Prostate gland (tissue), 2 donors: ENCODE data around the gene DCST1. TPM values are rescaled to one million over a fixed set of nuclear protein-coding genes. Genes with fewer than 3 reads are reported as not detected.

Source experiments
- DNase-seq: peaks from one replicate; pipeline ENCODE4 v3.0.0-alpha.2; 2019; ENCODE audit warnings: low spot score
- H3K27ac ChIP-seq, 2 donors: fragments of 200-600 bp; sonication (generic); 2 replicates each; pipeline ENCODE4 v1.5.1; 2017 to 2019
- H3K27me3 ChIP-seq: fragments of 200-600 bp; sonication (generic); replicated peaks from 2 replicates; pipeline ENCODE4 v1.5.1; 2019; ENCODE audit not compliant: insufficient read depth
- H3K36me3 ChIP-seq, 2 donors: fragments of 200-600 bp; sonication (generic); 1 replicate in 1 of 2; 2 replicates in 1 of 2; pipeline versions ENCODE4 v1.5.1 to v1.8.1; 2017 to 2019
- H3K4me1 ChIP-seq: fragments of 200-600 bp; sonication (generic); replicated peaks from 2 replicates; pipeline ENCODE4 v1.5.1; 2019
- H3K4me3 ChIP-seq, 2 donors: fragments of 200-600 bp; sonication (generic); 2 replicates each; pipeline ENCODE4 v1.5.1; 2017 to 2019
- H3K9me3 ChIP-seq: fragments of 200-600 bp; sonication (generic); 2 replicates; pipeline ENCODE4 v1.5.1; 2017
- POLR2A ChIP-seq: fragments of 450-650 bp; IDR thresholded peaks from one replicate; pipeline ENCODE4 v1.6.1; 2016; ENCODE audit warnings: antibody characterized with exemption, mild to moderate bottlenecking
- POLR2AphosphoS5 ChIP-seq: sonication (generic); formaldehyde crosslinking; IDR thresholded peaks from one replicate; pipeline ENCODE4 v1.6.1; 2017; ENCODE audit warnings: antibody characterized with exemption
- WGBS: methylation state at CpG from one replicate; pipeline ENCODE4 v1.1.5; 2018; 5-methylcytosine and 5-hydroxymethylcytosine counted together
- intact Hi-C: fragments of 100-400 bp; cut with DNase I; formaldehyde crosslinking; loops from one replicate; pipeline ENCODE4 v1.14.2; 2022
- total RNA-seq, 2 donors: library from RNA; depleted of rRNA; stranded (reverse); fragments of >200 nt; gene quantifications; one replicate each; pipeline ENCODE4 v1.1.0, GENCODE V29; 2016
- TF ChIP-seq, protein P1 (sequence below), 4 experiments: fragments of 200-600 bp in 2 of 4; fragments of 450-650 bp in 2 of 4; sonication (generic) in 2 of 4; IDR thresholded peaks; 1 replicate in 3 of 4; 2 replicates in 1 of 4; pipeline ENCODE4 v1.5.1; 2016 to 2019; ENCODE audit warnings: antibody characterized with exemption in 4 of 4, mild to moderate bottlenecking in 2 of 4, moderate library complexity in 2 of 4

Gene DCST1
- total RNA-seq, 2 donors from 2014 or later, result 0.51 TPM; not detected in 1

DNA sequence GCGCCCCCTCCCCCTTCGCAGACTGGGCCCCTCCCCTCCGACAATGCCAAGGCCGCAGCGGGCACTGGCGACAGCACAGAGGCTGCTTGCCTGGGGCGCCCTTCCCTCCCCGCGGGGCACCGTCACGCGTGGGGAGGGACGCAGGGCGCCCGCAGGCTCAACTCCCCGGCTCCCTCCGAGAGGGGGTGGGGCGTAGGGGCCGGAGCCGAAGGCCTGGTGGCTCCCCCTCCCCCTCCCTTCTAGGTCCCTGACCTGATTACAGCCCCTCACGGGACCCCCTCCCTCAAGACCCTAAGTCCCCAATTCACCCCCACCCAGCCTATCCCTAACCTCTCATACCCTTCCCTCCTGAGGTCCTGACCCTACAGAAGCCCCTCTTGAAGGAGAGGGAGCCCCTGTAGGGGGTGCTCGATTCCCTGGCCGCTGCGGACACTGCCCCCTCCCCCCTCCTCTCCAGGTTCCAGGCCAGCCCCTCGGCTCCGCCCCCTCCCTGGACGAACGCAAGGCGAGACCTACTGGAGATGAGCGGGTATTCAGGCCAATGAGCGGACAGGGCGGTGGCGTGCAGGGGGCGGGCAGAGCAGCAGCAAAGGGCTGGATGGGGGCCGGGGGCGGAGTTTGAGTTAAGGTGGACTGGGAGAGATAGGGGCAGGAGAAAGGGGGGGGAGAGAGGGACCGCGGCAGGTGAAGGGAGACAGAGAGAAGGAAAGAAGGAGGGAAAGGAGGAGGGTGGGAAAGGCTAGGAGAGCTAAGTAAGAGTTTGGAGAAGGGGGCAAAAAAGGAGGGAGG lies 31.8 kb upstream of the DCST1 start:
- TF ChIP-seq, protein P1, sequence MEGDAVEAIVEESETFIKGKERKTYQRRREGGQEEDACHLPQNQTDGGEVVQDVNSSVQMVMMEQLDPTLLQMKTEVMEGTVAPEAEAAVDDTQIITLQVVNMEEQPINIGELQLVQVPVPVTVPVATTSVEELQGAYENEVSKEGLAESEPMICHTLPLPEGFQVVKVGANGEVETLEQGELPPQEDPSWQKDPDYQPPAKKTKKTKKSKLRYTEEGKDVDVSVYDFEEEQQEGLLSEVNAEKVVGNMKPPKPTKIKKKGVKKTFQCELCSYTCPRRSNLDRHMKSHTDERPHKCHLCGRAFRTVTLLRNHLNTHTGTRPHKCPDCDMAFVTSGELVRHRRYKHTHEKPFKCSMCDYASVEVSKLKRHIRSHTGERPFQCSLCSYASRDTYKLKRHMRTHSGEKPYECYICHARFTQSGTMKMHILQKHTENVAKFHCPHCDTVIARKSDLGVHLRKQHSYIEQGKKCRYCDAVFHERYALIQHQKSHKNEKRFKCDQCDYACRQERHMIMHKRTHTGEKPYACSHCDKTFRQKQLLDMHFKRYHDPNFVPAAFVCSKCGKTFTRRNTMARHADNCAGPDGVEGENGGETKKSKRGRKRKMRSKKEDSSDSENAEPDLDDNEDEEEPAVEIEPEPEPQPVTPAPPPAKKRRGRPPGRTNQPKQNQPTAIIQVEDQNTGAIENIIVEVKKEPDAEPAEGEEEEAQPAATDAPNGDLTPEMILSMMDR (IDR thresholded peaks at IDR 0.05), result peak in 3 of 4 experiments; percentile 43 to 60 (median 48)
- TF ChIP-seq POLR2A (peak; percentile 75), POLR2AphosphoS5 (peak; percentile 91)
- Histone ChIP-seq H3K27me3 (no peaks in the 10 kb centered on the region), H3K36me3 (no peaks in the 10 kb centered on the region), H3K9me3 (no peaks in the 10 kb centered on the region), H3K4me3 (peak overlapping the region; percentile 68 to 97), H3K27ac (peak overlapping the region; percentile 100), H3K4me1 (peaks cover 23% of the 10 kb centered on the region)
- 1% methylated on average over 23 of the region's 38 CpGs for WGBS
- intact Hi-C loops, result loop anchor here (2.0 kb wide), 1 partner anchor 27 kb away; the partner anchor contains the start of gene CKS1B
- DNase-seq, result peak; percentile 100

DNA sequence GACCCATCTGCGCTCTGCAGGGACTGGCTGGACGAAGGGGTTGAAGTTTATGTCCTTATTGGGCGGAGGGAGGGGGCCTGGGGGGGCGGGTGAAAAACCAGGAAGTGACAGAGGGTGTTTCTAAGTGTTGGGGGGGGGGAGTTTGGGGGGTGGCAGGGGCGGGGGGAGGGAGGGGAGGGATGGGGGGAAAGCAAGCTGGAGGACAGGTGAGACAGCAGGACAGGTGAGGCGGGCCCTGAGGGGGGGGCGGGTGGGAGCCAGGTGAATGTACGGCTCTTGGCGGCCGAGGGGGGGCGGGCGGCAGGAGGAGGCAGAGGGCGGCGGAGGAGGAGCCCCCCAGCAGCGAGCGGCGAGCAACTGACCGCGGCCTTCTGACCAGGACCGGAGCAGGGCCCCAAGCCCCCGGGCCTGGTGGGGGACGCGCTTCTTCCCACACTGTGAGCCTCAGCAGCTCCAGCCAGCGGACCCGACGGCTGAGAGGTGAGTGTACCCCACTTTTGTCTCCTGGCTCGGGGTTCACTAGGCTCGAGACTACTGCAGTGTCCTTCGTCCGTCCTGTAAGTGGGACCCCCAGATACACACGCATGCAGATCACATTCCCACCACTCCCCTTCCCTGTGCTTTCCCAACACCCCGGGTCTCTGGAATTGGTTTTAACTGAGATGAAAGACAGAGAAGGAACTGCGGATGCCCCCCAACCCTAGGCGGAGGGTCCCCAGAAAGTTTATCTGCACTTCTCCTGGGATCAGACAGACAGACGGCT lies 31.0 kb upstream of the DCST1 start, which contains the start of gene ZBTB7B:
Gene ZBTB7B (plus strand): TSS at position 339 of the 763 bp plus-strand sequence. CDS start 11,859 bp downstream, outside the sequence.
- intact Hi-C loops, result no loop called here
- peaks cover 30% of the 10 kb centered on the region for H3K4me1 ChIP-seq
- no peaks in the 10 kb centered on the region for H3K36me3 ChIP-seq
- no peaks in the 10 kb centered on the region for H3K27me3 ChIP-seq
- DNase-seq, result peak; percentile 49
- H3K4me3 ChIP-seq, result peak within 1 kb of the TSS; percentile 68 to 97
- peak; percentile 69 for TF ChIP-seq POLR2A
- no peak for TF ChIP-seq POLR2AphosphoS5
- TF ChIP-seq, protein P1 (IDR thresholded peaks at IDR 0.05), result peak in 2 of 4 experiments; percentile 8 to 12
- under 1% methylated on average over 35 of the region's 35 CpGs for WGBS
- no peaks in the 10 kb centered on the region for H3K9me3 ChIP-seq
- H3K27ac ChIP-seq, result peak within 1 kb of the TSS; percentile 100

DNA sequence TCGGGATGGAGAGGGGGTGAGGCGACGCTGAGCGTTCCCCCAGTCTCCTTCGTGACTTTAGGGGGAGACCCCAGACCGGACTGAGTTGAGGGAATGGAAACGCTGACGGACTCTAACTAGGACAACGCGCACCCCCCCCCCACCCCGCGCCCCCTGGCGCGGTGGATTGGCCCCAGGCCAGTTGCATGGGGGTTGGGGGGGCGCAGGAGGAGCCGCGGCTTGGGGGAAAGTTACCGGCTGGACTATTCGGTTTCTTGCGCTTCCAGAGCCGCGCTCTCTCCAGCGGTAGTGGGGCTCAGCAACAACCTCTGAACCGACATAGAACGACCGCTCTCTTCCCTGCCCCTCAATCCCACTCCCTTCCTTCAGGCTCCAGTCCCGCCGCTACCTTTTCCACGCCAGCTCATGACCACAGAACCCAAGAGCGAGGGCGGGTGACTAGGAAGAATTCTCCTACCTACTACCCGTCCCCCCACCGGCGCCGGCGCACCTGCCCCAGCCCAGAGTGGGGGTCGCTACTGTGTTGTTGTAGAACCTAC lies 30.3 kb upstream of the DCST1 start:
- Histone ChIP-seq H3K36me3 (no peaks in the 10 kb centered on the region), H3K27ac (peak overlapping the region; percentile 100), H3K4me3 (peak overlapping the region; percentile 68 to 97), H3K4me1 (peaks cover 30% of the 10 kb centered on the region), H3K27me3 (no peaks in the 10 kb centered on the region), H3K9me3 (no peaks in the 10 kb centered on the region)
- no peak for DNase-seq
- TF ChIP-seq POLR2A (peak; percentile 20), POLR2AphosphoS5 (no peak)
- intact Hi-C loops, result no loop called here
- 0% methylated on average over 26 of the region's 37 CpGs for WGBS

DNA sequence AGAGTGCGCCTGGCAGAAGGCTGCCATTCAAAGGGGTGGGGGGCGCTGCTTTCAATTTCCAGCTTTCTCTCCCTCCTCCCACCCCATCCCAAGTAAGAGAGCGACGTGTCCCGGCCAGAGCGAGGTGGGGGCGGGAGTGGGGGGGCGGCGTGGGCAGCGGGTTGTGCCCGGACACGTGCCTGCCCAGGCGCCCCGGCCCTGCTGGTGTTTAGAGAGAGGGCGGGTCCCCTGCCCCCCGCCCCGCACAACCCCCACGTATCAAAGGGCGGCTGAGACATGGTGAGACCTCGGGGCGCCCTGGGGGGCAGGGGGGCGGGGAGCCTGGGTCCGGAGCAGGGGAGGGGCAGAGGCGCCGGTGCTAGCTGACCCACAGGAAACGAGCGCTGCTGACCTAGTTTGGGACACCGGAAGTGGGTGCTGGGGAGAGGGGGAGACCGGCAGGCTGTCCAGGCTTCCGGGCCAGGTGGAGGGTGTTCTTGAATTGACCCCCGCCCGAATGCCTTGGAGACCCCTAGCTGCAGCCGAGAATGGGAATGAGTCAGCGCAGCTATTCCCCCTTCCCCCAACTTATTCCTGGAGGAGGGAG lies 29.8 kb upstream of the DCST1 start:
- peaks cover 30% of the 10 kb centered on the region for H3K4me1 ChIP-seq
- intact Hi-C loops, result no loop called here

More for the DNA sequence above, 29.8 kb upstream of the DCST1 start:
- Histone ChIP-seq H3K27me3 (no peaks in the 10 kb centered on the region), H3K4me3 (peak overlapping the region; percentile 68 to 97), H3K36me3 (no peaks in the 10 kb centered on the region), H3K27ac (peak overlapping the region; percentile 100), H3K9me3 (no peaks in the 10 kb centered on the region)
- peak; percentile 40 for DNase-seq
- TF ChIP-seq, protein P1 (IDR thresholded peaks at IDR 0.05), result no peak
- TF ChIP-seq POLR2AphosphoS5, result peak; percentile 2
- under 1% methylated on average over 33 of the region's 34 CpGs for WGBS
